ENCODE data around the gene SCAPER.
"Not testable (repeated sequence)": the region's sequence is repeated elsewhere in the genome, so short reads cannot be mapped to it uniquely, and the experiment has no call there.

SCAPER gene

DNA sequence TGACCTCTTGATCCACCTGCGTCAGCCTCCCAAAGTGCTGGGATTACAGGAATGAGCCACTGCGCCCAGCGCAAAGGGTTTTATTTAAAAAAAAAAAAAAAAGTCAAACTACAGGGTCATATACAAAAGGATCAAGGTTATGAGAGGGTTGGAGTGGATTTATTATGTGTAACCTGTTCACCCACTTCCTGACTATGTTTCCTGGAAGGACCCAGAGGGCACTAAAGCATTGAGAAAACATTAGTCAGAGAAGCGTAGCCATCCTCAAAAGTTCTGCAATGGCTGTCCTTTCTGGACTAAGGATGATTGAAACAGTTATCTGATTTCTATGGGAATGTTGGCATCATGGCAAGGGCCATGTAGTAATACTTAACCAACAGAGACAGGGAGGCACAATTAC, 7.3 kb upstream of the SCAPER start:
- DNase-seq = no peak

DNA sequence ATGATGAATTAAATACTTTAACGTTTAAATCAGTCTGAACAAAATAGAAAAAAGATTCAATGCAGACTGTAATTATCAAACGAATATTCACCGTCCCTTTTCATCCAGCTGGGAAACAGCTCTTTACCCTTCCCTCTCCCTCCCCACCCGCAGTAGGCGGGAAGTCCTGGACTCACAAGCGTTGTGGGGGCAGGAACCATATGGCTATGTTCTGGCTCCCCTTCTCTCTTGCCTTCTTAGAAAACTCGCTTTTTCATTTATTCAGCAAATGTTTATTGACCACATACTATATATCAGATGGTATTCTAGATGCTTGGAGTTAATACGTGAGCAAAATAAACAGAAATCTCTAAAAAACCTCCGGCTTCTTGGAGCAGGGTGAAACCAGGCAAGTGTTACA, 715 bp upstream of the SCAPER start:
- no peak for DNase-seq

DNA sequence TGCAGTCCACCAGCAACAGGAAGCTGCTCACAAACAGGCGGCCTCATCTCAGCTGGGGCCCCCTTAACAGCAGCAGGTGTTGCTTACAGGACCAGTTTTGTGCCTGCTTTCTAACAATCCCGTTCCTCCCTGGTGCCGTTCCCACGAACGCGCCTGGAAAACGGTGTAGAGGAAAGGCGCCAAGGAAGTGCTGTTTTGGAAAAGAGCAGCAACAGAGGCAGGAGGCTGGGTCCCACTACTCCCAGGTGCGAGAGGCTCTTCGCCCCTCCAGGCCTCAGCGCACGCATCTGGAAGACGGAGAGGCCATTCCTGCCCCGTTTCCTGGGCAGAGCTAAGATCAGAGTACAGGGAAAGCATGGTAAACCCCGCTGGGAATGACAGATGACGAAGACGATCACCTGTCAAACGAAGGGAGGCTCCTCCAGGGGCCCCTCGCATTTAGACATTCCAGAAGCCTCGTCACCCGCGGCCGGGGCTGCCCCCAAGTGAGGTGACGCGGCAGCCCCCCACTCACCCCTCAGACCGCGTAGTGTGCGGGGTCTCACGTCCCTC, 603 bp downstream of the SCAPER start:
- no peak for DNase-seq

DNA sequence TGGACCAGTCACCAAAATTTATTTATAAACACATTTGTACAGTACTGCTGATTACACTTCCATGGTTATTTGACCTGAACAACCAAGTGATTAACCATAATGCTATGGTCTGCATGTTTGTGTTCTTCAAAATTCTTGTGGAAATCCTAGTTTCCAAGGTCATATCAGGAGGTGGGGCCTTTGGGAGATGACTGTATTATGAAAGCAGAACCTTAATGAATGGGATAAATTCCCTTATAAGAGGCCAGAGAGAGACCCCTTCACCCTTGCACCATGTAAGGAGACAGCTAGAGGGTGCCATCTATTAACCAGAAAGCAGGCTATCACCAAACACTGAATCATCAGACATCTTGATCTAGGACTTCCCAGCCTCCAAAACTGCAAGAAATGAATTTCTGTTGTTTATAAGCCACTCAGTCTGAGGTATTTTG, 1.9 kb downstream of the SCAPER start:
- DNase-seq = no peak

DNA sequence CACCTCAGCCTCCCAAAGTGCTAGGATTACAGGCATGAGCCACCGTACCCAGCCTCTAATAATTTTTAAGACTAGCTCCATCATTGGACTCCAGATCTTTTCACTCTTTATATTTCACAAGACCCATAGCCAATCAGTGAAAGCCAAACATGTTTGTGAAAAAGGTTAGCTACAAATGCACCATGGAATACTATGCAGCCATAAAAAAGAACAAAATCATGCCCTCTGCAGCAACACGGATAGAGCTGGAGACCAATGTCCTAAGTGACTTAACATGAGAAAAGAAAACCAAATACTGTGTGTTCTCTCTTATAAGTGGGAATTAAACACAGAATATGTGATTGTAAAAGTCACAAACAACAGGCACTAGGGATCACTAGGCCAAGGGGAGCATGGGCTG, 3.2 kb downstream of the SCAPER start:
- no peak for DNase-seq

DNA sequence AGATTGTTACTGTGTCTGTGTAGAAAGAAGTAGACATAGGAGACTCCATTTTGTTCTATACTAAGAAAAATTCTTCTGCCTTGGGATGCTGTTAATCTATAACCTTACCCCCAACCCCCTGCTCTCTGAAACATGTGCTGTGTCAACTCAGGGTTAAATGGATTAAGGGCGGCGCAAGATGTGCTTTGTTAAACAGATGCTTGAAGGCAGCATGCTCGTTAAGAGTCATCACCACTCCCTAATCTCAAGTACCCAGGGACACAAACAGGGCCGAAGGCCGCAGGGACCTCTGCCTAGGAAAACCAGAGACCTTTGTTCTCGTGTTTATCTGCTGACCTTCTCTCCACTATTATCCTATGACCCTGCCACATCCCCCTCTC, 5.2 kb downstream of the SCAPER start:
- DNase-seq = not testable (repeated sequence)

DNA sequence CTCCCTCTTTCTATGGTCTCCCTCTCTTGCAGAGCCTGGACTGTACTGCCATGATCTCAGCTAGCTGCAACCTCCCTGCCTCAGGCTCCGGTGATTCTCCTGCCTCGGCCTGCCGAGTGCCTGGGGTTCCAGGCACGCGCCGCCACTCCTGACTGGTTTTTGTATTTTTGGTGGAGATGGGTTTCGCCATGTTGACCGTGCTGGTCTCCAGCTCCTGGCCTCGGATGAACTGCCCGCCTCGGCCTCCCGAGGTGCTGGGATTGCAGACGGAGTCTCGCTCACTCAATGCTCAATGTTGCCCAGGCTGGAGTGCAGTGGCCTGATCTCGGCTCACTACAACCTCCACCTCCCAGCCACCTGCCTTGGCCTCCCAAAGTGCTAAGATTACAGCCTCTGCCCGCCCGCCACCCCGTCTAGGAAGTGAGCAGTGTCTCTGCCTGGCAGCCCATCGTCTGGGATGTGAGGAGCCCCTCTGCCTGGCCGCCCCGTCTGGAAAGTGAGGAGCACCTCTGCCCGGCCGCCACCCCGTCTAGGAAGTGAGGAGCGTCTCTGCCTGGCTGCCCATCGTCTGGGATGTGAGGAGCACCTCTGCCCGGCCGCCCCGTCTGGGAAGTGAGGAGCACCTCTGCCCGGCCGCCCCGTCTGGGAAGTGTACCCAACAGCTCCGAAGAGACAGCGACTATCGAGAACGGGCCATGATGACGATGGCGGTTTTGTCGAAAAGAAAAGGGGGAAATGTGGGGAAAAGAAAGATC, 5.8 kb downstream of the SCAPER start:
- DNase-seq = not testable (repeated sequence)

DNA sequence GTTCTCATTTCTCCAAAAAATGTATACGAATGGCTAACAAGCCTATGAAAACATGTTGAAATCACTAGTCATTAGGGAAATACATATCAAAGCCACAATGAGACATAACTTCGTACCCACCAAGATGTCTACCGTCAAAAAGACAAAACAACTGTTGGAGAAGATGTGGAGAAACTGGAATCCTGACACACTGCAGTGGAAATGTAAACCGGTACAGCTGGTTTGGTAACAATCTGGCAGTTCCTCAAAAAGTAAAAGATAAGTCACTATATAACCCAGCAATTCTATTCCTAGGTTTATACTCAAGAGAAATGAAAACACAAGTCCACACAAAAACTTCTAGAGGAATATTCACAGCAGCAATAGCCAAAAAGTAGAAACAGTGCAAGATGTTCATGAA, 7.0 kb downstream of the SCAPER start:
- DNase-seq = no peak

DNA sequence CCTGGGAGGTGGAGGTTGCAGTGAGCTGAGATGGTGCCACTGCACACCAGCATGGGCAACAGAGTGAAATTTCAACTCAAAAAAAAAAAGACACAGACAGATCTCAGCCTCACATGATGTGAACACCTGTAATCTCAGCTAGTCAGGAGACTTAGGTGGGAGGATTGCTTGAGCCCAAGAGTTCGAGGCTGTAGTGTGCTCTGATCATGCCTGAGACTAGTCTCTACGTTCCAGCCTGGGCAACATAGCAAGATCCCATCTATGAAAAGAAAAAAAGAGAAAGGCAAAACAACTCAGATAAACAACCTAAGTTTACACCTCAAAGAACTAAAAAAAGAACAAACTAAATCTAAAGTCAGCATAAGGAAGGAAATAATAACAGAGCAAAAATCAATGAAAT, 11.0 kb downstream of the SCAPER start:
- no peak for DNase-seq

DNA sequence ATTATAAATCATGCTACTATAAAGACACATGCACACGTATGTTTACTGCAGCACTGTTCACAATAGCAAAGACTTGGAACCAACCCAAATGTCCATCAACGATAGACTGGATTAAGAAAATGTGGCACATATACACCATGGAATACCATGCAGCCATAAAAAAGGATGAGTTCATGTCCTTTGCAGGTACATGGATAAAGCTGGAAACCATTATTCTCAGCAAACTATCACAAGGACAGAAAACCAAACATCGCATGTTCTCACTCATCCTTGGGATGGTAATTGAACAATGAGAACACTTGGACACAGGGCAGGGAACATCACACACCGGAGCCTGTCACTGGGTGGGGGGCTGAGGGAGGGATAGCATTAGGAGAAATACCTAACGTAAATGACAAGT, 12.3 kb downstream of the SCAPER start:
- not testable (repeated sequence) for DNase-seq

DNA sequence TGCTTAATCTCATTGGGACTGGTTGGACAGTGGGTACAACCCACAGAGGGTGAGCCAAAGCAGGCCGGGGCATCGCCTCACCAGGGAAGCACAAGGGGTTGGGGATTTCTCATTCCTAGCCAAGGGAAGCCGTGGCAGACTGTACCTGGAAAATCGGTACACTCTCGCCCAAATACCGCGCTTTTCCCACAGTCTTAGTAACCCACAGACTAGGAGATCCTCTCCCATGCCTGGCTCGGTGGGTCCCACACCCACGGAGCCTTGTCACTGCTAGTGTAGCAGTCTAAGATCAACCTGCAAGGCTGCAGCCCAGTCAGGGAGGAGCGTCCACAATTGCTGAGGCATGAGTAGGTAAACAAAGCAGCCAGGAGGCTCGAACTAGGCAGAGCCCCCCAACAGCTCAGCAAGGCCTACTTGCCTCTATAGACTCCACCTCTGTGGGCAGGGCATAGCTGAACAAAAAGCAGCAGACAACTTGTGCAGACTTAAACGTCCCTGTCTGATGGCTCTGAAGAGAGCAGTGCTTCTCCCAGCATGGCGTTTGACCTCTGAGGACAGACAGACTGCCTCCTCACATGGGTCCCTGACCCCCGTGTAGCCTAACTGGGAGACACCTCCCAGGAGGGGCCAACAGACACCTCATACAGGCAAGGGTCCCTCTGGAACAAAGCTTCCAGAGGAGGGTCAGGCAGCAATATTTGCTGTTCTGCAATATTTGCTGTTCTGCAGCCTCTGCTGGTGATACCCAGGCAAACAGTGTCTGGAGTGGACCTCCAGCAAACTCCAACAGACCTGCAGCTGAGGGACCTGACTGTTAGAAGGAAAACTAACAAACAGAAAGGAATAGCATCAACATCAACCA, 17.6 kb downstream of the SCAPER start:
- DNase-seq = not testable (repeated sequence)

DNA sequence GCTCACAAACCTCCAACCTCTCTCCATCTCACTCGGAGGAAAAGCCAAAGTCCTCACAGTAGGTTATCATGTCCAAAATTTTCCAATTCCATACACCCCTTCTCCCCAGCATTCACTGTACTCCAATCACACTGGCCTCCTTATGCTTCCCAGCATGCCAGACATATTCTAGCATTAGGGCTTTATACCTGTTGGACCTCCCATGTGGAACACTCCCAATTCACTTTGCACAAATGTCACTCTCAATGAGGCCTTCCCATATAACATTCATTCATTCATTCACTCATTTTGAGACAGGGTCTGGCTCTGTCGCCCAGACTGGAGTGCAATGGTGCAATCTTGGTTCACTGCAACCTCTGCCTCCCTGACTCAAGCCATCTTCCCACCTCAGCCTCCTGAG, 19.9 kb downstream of the SCAPER start:
- DNase-seq = no peak

DNA sequence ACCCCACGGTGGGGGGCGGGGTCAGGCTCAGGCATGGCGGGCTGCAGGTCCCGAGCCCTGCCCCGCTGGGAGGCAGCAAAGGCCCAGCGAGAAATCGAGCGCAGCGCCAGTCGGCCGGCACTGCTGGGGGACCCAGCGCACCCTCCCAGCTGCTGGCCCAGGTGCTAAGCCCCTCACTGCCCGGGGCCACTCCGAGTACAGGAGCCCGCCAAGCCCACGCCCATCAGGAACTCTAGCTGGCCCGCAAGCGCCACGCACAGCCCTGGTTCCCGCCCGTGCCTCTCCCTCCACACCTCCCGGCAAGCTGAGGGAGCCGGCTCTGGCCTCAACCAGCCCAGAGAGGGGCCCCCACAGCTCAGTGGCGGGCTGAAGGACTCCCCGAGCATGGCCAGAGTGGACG, 29.2 kb downstream of the SCAPER start:
- DNase-seq = no peak

DNA sequence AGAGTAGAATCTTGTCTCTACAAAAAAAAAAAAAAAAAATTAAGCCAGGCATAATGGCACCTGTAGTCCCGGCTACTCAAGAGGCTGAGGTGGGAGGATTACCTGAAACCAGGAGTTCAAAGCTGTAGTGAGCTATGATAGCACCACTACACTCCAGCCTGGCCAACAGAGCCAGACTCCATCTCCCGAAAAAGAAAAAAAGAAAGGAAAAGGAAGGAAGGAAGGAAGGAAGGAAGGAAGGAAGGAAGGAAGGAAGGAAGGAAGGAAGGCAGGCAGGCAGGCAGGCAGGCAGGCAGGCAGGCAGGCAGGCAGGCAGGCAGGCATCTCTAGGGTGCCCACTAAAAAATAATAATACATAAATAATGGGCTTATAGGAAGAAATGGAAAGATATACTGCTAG, 32.1 kb downstream of the SCAPER start:
- not testable (repeated sequence) for DNase-seq

DNA sequence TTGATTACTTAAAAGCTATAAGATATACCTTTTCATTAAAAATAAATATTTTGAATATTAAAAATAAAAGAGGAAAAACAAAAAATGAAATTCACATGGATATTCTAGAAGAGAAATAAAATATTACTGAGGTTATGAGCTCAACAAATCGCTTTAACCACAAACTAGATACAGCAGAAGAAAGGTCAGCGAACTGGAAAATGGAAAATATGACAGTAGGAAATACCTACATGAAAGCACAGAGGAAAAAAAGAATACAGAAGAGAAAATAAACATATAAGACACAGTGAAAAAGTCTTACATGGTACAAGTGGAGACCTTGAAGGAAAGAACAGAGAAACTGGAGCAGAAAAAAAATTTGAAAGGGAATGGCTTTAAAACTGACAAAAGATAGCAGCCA, 33.2 kb downstream of the SCAPER start:
- no peak for DNase-seq

DNA sequence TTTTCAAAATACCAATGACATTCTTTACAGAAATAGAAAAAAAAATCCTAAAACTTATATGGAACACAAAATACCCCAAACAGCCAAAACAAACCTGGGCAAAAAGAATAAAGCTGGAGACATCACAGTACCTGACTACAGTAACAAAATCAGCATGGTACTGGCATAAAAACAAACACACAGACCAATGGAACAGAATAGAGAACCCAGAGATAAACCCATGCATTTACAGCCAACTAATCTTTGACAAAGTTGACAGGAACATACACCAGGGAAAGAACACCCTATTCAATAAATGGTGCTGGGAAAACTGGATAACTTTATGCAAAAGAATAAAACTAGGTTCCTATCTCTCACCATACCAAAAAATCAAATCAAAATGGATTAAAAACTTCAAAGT, 36.4 kb downstream of the SCAPER start:
- DNase-seq = no peak

DNA sequence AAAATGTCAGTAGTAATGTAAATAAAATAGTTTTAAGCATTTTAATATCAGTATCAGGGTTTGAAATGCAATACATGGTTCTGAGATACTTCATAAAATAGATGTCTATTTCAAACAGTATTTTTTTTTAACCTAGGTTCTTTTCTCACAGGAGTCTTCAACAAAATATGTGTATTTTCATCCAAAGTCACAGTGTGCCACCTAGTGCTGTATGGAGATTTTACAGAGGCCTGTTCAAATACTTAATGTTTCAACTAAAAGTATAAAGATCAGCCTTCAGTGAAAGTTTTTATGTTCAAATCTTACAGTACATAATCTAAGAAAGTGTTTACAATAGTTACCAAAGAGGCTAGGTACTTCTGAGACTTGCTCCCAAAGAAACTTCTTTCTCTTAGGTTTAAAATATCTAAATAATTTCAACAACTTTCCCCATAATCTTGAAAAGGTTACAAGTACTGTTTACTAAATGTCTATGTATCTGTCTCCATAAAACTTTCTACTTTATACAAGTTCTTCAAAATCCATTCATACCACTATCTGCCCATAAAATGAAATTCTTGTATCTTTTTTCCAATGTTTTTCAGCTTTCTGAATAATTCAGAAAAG, 38.3 kb downstream of the SCAPER start:
- DNase-seq = no peak

DNA sequence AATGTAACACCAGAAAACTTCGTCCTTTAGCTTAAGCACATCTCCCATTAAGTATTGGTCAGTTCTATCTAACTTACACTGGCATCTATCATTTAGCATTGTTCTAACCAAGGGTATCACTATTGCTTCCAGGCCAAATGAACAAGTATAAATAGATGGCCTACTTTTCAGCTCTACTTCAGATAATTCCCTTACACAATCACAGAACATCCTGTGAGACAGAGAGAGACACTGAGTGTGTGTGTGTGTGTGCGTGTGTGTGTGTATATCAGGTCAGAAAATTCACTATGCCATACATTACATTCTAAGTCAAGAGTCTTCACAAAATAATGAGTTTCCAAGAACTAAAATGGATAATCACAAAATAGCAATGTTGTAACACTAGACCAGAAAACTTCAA, 39.1 kb downstream of the SCAPER start:
- DNase-seq = no peak

DNA sequence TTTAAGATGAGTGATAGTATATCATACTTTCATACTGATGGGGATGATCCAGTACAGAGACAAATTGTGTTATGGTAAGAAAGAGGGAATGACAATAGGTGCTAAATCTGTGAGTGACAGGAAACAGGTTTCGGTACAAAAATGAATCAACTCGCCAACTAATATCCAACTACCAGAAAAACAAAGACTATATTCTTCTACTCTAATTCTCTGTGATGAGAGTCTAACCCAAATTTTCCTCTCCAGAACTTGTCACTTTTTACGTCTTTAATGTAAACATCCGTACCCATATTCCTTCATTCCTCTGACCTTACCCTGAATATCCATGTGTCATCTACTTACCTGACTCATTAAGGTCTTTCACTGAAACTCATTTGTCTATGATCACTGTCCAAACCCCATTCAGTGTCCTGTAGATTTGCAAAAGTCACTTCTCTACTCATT, 39.6 kb downstream of the SCAPER start:
- DNase-seq = no peak

DNA sequence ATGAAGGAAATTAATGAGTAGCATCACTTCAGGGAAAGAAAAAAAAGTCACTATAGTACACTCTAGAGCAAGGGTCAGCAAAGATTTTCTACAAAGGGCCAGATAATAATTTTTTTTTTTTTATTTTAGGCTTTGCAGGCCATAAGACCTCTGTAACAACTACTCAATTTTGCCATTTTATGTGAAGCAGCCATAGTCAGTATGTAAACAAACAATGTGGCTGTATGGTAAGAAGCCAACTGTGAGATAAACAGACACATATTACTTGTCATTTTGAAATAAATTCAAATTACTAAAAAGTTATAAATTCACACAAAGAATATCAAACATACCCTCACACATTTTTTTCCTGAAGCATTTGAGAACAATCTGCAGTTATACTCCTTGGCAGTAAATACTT, 40.6 kb downstream of the SCAPER start:
- no peak for DNase-seq

DNA sequence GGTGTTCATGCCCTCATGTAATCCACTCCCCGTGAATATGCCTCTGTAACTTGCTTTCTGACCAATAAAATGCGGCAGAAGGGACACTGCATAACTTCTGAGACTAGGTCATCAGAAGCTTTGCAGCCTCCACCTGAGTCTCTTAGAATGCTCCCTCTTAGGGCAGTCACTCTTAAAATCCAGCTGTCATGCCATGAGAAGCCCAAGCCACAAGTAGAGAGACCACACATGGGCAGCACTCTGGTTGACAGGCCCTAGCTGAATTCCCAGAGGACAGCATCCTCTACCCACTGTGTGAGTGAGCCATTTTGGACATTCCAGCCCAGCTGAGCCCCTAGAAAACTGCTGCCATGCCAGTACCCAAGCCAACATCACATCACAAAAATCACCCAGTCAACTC, 41.4 kb downstream of the SCAPER start:
- no peak for DNase-seq

DNA sequence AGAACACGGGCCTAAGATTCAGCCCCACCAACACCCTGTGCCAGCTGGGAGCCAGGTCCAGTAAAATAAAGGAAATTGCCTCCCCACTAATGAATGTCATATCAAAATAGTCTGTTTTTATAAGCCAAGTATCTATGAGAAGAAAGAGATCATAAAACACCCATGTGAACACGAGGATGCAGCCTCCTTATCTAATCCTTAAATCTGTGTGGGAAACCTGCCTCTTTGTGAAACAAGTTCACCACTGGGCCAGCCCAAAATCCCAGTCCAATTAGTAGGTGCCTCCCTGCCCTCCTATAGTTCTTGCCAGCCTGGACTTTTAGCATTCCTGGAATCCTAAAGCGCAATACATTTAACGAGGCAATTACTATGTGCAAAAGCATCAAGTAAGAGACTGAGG, 42.0 kb downstream of the SCAPER start:
- DNase-seq = no peak

DNA sequence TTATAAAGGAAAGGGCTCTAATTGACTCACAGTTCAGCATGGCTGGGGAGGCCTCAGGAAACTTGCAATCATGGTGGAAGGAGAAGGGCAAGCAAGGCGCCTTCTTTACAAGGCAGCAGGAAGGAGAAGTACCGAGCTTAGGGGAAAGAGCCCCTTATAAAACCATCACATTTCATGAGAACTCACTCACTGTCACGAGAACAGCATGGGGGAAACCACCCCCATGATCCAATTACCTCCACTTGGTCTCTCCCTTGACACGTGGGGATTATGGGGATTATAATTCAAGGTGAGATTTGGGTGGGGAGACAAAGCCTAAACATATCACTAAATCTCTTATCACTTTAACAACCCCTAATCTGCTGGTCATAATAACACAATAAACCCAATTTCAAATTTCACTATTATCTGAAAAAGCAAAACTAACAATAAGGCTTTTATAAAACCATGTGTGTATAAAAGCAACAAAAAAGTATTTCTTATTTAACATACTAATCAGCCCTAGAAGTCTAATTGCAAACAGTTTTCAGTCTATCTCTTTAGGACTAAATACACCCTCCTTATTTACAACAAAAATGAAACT, 43.2 kb downstream of the SCAPER start:
- DNase-seq = no peak

Measured in activated gamma-delta T cell (primary cell).